Measurements from ENCODE around the gene RNPS1. TPM values are rescaled to one million over a fixed set of nuclear protein-coding genes. Genes with fewer than 3 reads are reported as not detected.
"Not testable (repeated sequence)": the region's sequence is repeated elsewhere in the genome, so short reads cannot be mapped to it uniquely, and the experiment has no call there.

RNPS1 gene
- total RNA-seq, 1 donor from 2014 or later, result 231 TPM

DNA sequence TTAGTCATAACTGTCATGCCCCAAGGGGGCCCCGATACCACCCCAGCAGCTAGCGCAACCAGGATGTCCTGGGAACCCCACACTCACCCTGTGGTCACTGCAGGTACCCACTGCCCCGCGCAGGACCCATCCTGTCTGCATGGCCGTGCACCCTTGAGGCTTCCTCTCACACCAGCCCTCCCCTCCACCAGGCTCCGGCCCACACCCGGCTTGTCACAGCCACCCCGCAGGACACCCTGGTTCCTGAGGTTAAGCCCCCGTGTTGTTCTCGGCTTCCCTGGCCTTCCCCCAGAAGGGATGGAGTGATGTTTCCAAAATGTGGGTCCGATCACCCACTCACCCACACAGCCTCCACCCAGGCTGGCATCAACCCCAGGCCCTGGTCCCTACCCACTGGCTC, 24.1 kb downstream of the RNPS1 start:
- no peak for DNase-seq (ENCODE audit: low read depth)
- TF ChIP-seq, protein P1, sequence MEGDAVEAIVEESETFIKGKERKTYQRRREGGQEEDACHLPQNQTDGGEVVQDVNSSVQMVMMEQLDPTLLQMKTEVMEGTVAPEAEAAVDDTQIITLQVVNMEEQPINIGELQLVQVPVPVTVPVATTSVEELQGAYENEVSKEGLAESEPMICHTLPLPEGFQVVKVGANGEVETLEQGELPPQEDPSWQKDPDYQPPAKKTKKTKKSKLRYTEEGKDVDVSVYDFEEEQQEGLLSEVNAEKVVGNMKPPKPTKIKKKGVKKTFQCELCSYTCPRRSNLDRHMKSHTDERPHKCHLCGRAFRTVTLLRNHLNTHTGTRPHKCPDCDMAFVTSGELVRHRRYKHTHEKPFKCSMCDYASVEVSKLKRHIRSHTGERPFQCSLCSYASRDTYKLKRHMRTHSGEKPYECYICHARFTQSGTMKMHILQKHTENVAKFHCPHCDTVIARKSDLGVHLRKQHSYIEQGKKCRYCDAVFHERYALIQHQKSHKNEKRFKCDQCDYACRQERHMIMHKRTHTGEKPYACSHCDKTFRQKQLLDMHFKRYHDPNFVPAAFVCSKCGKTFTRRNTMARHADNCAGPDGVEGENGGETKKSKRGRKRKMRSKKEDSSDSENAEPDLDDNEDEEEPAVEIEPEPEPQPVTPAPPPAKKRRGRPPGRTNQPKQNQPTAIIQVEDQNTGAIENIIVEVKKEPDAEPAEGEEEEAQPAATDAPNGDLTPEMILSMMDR (conservative IDR thresholded peaks at IDR 0.05; ENCODE audit: low read depth, low read length), result no peak
- H3K4me3 ChIP-seq (ENCODE audit: low read depth, low read length), result no peak overlapping the region

DNA sequence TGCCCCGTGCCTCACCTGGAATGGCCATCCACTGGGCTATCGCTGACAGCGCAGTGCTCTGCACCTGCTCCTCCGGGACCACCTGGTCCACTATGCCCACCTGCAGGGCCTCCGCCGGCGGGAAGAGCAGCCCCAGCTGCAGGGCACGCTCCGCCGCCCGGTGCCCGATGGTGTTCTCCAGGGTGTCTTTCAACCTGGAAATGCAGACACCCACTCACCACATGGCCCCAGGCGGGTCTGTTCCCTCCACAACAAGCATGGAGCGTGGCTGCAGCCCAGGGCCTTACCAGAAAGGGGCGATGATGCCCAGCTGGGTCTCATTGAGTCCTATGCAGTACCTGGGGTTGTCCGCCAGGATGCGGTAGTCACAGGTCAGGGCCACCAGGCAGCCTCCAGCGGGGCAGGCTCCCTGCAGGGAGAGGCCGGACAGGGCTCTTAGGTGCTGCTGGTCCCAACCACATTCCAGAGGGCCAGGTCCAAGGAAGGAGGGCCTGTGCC, 24.8 kb downstream of the RNPS1 start:
- TF ChIP-seq, protein P1 (conservative IDR thresholded peaks at IDR 0.05; ENCODE audit: low read depth, low read length), result no peak
- H3K4me3 ChIP-seq (ENCODE audit: low read depth, low read length), result no peak overlapping the region
- DNase-seq (ENCODE audit: low read depth), result no peak

DNA sequence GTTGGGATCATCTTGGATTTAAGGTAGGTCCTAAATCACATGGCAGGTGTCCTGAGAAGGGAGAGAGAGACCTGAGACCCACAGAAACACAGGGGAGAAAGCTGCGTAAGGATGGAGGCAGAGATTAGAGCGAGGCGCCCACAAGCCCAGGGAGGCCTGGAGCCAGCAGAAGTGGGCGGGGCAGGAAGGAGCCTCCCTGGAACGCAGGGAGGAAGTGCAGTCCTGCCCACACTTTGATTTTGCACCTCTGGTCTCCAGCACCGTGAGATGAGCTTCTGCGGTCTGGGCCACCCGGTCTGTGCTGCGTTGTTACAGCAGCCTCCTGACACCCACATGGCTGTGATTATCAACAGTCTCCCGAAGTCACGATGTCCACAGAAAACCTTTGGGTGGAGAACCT, 25.3 kb downstream of the RNPS1 start:
- TF ChIP-seq, protein P1 (conservative IDR thresholded peaks at IDR 0.05; ENCODE audit: low read depth, low read length), result no peak
- no peak overlapping the region for H3K4me3 ChIP-seq (ENCODE audit: low read depth, low read length)
- DNase-seq (ENCODE audit: low read depth), result no peak

GRCh38 chr16:2240331-2240730, 27.6 kb downstream of the RNPS1 start:
- DNase-seq (ENCODE audit: low read depth); H3K4me3 ChIP-seq (ENCODE audit: low read depth, low read length): not testable (repeated sequence)

DNA sequence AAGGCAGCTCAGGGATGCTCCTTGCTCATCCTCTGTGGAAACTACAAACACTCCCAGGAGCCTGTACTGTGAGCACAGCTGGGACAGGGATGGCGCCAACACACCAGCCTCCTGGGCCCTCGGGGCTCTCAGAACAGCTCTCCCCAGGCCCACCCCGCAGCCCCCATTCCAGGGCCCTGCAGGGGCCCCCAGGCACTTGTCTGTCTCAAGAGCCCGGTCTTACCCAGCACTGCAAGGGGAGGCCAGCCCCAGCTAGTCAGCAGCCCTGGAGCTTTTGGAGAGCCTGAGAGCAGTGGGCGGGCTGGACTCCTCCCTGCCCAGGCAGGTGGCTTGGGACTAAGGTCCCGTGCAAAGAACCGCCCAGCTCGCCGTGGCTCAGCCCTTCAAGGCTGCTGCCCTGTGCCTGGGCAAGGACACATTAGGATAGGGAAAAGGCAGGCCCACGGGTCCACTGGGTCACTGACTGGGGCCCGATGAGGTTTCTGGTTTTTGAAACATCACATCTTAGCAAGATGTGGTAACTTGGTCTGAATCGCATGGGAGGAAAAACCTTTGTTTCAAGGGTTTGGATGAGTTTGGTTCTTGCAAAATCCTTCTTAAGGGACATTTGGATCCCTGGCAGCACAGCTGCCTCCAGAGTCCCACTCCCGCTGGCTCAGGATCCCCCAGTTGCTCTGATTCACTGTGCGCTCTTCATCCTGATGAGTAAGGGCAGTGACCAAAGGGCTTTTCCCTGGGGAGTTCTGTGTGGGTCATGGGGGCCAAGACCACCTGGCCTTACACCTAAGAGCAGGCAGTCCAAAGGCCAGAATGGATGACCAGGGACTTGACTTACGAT, 28.9 kb downstream of the RNPS1 start:
- DNase-seq (ENCODE audit: low read depth), result no peak
- no peak overlapping the region for H3K4me3 ChIP-seq (ENCODE audit: low read depth, low read length)
- TF ChIP-seq, protein P1 (conservative IDR thresholded peaks at IDR 0.05; ENCODE audit: low read depth, low read length), result no peak

DNA sequence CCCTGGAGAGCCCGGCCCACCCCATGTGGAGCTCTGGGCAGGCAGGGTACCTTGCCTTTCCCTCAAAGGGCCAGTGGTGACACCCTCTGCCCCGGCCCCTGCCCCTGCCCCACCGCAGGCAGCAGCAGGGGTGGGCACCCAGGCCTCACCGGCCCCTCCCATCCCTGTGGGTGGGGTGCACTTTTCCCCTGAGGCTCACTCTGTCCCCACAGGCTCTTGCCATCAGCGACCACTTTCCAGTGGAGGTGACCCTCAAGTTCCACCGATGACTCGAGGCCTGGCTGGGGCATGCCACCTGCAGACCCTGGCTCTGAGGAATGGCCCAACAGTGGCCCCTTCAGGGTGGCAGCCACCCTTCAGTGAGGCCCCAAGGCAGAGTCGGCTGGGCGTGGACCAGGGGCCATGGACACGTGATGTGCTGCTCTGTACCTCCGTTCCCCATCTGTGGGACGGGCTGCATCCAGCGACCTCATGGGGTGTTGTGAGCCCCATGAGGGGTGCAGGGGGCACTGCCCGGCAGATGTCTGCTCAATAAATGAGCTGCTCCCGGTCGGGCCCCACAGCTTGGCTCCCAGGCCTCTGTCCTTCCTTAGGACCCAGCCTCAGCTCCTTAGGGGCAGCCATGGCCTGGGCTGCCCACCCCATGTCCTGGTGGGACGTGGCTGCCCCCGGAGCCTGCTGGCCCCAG, 29.6 kb downstream of the RNPS1 start:
- TF ChIP-seq, protein P1 (conservative IDR thresholded peaks at IDR 0.05; ENCODE audit: low read depth, low read length), result no peak
- no peak overlapping the region for H3K4me3 ChIP-seq (ENCODE audit: low read depth, low read length)
- no peak for DNase-seq (ENCODE audit: low read depth)

DNA sequence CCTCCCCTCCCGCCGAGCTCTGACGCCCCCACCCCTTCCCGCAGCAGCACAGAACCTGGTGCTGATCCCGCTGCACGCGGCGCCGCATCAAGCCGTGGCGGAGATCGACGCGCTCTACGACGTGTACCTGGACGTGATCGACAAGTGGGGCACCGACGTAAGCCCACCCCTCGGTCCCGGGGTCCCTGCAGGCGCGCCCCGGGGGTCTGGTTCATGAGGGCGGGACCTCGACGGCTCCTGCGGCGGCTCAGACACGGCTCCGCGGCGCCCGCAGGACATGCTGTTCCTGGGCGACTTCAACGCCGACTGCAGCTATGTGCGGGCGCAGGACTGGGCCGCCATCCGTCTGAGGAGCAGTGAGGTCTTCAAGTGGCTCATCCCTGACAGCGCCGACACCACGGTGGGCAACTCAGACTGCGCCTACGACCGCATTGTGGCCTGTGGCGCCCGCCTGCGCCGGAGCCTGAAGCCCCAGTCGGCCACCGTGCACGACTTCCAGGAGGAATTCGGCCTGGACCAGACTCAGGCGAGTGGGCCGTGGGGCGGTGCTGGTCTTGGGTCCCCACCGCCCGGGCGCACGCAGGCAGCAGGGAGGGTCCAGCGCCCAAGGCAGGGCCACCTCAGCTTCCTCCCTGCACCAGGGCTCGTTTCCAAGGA, 30.3 kb downstream of the RNPS1 start:
- TF ChIP-seq, protein P1 (conservative IDR thresholded peaks at IDR 0.05; ENCODE audit: low read depth, low read length), result no peak
- no peak for DNase-seq (ENCODE audit: low read depth)
- H3K4me3 ChIP-seq (ENCODE audit: low read depth, low read length), result no peak overlapping the region

Measured in epithelial cell of proximal tubule (primary cell).